ENCODE measurements around the gene HOXA7.
A peak's percentile ranks its signal among the peaks of the same experiment; 100 is the strongest.

The HOXA7 gene

DNA sequence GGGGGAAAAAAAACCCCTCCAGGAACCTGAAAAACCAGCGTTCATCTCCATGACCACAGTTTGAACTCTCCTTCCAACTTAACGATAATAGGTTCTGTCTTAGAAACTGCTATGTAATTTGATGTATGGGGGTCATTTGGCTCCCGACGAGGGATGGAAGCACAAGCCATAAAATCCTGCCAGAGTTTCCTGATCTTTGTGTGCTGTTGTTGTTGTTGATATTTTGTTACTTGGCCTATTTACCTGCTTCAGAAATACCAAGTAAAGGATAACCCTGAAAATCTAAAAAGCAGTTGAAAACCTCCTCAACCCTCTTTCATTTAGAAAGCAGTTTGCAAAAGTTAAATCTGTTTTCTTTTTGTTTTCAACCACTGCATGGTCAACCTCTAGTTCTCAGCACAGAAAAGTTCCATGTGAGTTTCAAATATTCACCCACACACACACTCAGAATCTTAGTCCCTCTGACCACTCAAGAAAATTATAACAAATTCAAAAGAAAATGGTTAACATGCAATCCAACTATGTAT is 44.7 kb downstream of the HOXA7 start:
- peak overlapping the region; percentile 92 for H3K27ac ChIP-seq (ENCODE audit: low read depth, low read length)
- no peaks in the 10 kb centered on the region for H3K36me3 ChIP-seq (ENCODE audit: control insufficient read depth, insufficient read depth, low read length)
- no peaks in the 10 kb centered on the region for H3K27me3 ChIP-seq (ENCODE audit: control insufficient read depth, insufficient read depth, low read length)
- peaks cover 39% of the 10 kb centered on the region for H3K4me1 ChIP-seq (ENCODE audit: control insufficient read depth, insufficient read depth, low read length)
- H3K9ac ChIP-seq (ENCODE audit: low read length), result no peak overlapping the region
- no peak overlapping the region for H3K4me3 ChIP-seq (ENCODE audit: low read length)

DNA sequence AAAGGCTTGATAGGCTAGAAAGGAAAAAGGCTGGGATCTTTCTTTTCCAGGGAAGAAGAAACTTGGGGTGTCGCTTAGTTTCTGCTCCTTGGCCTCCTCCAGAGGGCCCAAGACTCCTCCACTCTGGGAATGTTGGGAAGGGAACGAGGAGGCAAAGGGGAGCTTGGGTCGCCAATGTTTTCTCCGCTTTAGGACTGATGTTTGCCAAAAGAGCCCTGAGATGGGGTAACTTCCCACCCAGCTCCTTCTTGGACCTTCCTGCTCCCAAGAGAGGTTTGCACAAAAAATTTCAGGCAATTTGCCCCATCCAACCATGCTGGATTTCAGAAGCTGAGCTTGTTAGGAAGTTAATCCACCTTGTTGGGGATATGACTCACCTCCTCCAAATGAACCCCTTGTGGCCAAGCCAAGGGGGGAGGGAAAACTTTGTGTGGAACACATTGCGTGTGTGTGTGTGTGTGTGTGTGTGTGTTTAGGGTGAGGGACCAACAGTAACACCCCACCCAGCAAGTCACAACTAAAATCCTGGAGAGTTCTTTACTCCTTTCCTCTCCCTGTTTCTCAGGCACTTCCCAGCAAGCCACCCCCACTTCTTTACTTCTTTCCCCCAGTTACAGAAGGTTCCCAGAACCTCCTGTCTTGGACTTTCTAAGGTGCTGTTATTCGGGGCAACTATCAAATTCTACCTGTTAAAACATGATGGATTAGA is 45.3 kb downstream of the HOXA7 start:
- no peaks in the 10 kb centered on the region for H3K27me3 ChIP-seq (ENCODE audit: control insufficient read depth, insufficient read depth, low read length)
- peak overlapping the region; percentile 82 for H3K27ac ChIP-seq (ENCODE audit: low read depth, low read length)
- H3K36me3 ChIP-seq (ENCODE audit: control insufficient read depth, insufficient read depth, low read length), result no peaks in the 10 kb centered on the region
- H3K4me1 ChIP-seq (ENCODE audit: control insufficient read depth, insufficient read depth, low read length), result peaks cover 36% of the 10 kb centered on the region
- peak overlapping the region; percentile 32 for H3K4me3 ChIP-seq (ENCODE audit: low read length)
- H3K9ac ChIP-seq (ENCODE audit: low read length), result no peak overlapping the region

DNA sequence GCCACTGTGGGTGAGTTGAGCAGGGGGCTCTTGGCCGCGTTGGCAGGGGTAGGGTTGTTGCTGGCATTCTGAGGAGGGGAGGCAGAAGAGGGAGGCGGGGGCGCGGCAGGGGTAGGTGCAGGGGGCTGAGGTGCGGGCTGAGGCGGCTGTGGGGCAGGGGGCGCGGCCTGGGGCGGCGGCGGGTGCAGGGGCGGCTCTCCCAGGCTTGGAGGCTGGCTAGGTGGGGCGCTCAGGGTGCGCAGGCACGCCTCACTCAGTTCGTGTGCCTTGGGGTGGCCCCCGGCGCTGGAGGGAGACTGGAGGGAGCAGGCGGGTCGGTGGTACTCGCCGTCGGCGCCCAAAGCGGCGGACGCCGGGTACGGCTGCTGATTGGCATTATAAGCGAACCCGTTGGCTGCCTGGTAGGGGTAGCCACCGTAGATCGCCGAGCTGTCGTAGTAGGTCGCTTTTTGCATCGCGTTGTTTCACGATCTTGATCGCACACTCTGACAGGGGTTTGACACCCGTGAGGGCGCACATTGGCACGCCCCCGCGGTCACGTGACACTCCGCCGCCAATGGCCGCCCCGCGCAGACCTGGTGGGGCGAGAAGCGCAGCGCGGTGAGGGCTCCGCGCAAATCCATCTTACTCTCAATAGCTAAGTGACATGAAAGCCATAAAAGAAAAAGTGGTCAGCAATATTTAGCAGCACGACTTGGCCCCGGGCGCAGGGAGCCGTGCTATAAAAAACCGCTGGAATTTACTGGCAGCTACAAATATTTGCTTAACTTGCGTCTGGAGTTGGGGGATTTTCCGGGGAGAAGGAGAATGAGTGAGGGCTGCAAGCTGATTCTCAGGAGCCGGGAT is 46.1 kb downstream of the HOXA7 start:
- Histone ChIP-seq H3K9ac (ENCODE audit: low read length) (no peak overlapping the region), H3K4me3 (ENCODE audit: low read length) (peak overlapping the region; percentile 49), H3K27me3 (ENCODE audit: control insufficient read depth, insufficient read depth, low read length) (no peaks in the 10 kb centered on the region), H3K4me1 (ENCODE audit: control insufficient read depth, insufficient read depth, low read length) (peaks cover 36% of the 10 kb centered on the region), H3K27ac (ENCODE audit: low read depth, low read length) (peak overlapping the region; percentile 82), H3K36me3 (ENCODE audit: control insufficient read depth, insufficient read depth, low read length) (no peaks in the 10 kb centered on the region)

DNA sequence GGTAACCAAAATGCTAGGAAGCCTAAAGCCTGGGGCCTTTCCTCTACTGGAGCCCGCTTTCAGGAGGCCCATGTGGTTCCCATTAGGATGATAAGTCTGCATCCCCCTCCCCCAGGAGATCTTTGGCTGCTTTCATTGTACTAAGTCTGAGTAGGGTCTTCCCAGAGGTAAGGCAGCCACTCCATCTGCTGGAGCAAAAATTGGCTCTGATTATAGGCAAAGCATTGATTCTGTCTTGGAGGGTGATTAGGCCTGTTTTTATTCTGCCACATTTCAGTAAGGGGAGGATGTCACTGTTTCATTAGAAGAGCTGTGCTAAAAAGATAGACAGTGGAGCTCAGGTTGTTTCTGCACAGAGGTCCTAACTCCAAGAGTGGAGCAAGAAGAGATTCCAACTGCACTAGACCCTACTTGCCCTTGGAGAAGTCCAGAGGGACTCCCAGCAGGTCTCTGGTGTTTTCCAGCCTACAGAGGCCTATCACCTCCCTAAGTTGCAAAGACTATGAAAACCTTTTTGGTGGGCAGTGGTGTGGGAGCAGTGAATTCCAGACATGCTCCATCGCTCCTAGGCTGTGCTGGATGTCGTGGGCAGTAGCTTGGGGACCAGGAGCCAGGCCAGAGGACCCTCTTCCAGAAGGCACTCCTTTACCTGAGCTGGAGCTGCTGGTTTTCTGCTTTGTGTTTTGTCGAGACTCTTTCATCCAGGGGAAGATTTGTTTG is 46.8 kb downstream of the HOXA7 start:
- peak overlapping the region; percentile 90 for H3K27ac ChIP-seq (ENCODE audit: low read depth, low read length)
- H3K4me1 ChIP-seq (ENCODE audit: control insufficient read depth, insufficient read depth, low read length), result peaks cover 36% of the 10 kb centered on the region
- no peak overlapping the region for H3K9ac ChIP-seq (ENCODE audit: low read length)
- H3K36me3 ChIP-seq (ENCODE audit: control insufficient read depth, insufficient read depth, low read length), result no peaks in the 10 kb centered on the region
- no peaks in the 10 kb centered on the region for H3K27me3 ChIP-seq (ENCODE audit: control insufficient read depth, insufficient read depth, low read length)
- no peak overlapping the region for H3K4me3 ChIP-seq (ENCODE audit: low read length)

DNA sequence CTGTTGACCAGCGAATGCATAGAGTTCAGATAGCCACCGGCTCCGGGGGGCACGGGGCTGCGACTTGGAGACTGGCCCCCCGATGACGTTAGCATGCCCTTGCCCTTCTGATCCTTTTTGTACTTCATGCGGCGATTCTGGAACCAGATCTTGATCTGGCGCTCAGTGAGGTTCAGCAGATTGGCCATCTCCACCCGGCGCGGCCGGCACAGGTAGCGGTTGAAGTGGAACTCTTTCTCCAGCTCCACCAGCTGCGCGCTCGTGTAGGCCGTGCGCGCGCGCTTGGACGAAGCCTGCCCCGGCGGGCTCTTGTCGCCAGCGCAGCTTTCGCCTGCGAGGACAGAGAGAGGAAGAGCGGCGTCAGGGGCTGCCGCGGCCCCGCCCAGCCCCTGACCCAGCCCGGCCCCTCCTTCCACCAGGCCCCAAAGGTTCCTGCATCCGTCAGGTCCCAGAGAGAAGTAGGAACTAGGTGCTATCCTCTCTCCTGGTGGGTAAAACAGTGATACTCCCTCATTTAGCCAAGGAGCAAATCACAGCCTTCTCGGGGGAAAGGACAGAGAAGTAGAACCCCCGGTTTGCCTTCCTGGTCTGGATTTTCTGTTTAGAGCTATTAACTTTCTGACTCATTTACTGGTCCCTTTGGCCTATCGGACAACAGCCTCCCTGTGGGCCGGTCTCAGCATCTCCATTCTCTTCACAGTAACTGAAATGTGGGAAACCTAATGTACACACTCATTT is 47.9 kb downstream of the HOXA7 start:
- no peak overlapping the region for H3K9ac ChIP-seq (ENCODE audit: low read length)
- H3K27me3 ChIP-seq (ENCODE audit: control insufficient read depth, insufficient read depth, low read length), result no peaks in the 10 kb centered on the region
- peaks cover 31% of the 10 kb centered on the region for H3K4me1 ChIP-seq (ENCODE audit: control insufficient read depth, insufficient read depth, low read length)
- no peaks in the 10 kb centered on the region for H3K36me3 ChIP-seq (ENCODE audit: control insufficient read depth, insufficient read depth, low read length)
- peak overlapping the region; percentile 90 for H3K27ac ChIP-seq (ENCODE audit: low read depth, low read length)
- H3K4me3 ChIP-seq (ENCODE audit: low read length), result peak overlapping the region; percentile 47

DNA sequence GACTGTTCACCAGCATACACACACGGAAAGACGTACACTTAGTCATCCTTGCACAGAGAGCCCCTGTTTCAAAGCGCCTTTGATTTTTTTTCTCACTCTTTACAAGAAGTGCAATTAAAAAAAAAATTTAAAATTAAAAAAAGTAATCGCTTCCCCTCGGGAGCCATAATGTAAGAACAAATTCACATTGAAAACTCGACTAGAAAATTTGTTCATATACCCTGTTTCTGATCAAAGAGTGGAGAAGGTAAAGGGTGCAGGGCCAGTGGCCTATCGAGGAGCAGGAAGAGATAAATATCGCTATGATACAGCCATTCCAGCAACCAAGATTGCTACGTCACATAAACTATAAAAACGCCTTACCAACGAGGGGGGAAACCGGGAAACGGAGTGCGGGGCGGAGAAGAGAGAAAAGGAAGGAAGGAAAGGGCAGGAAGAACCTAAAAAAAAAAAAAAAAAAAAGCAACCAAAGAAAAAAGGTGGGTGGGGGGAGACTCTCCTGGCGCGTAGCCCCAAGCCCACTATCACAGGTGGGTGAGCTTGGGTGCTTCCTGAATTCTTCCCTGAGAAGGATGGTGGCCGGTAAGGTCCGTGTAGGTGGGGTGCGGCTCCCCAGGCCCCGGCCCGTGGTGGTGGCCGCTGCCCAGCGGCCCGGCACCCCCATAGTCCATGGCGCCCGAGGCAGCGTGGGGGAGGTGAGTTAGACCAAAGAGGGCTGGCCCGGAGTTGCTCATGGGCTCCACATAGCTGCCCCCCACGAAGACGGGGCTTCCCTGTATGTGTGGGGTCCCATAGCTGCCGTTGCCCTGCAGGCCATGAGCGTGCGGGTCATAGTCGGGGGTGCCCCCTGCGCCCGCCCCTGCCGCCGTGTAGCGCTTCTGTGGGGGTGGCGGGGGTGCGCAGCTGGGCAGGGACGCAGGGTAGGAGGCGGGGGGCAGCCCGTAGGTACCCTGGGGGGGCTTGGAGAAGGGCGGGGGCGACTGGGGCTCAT is 48.8 kb downstream of the HOXA7 start:
- H3K4me1 ChIP-seq (ENCODE audit: control insufficient read depth, insufficient read depth, low read length), result peaks cover 25% of the 10 kb centered on the region
- peak overlapping the region; percentile 90 for H3K27ac ChIP-seq (ENCODE audit: low read depth, low read length)
- H3K36me3 ChIP-seq (ENCODE audit: control insufficient read depth, insufficient read depth, low read length), result no peaks in the 10 kb centered on the region
- H3K27me3 ChIP-seq (ENCODE audit: control insufficient read depth, insufficient read depth, low read length), result no peaks in the 10 kb centered on the region
- H3K4me3 ChIP-seq (ENCODE audit: low read length), result peak overlapping the region; percentile 29
- no peak overlapping the region for H3K9ac ChIP-seq (ENCODE audit: low read length)

- H3K9ac ChIP-seq (ENCODE audit: low read length), result peak overlapping the region; percentile 13
- H3K27me3 ChIP-seq (ENCODE audit: control insufficient read depth, insufficient read depth, low read length), result no peaks in the 10 kb centered on the region
- peak overlapping the region; percentile 75 for H3K27ac ChIP-seq (ENCODE audit: low read depth, low read length)
- H3K4me1 ChIP-seq (ENCODE audit: control insufficient read depth, insufficient read depth, low read length), result peaks cover 23% of the 10 kb centered on the region
- peak overlapping the region; percentile 48 for H3K4me3 ChIP-seq (ENCODE audit: low read length)
- no peaks in the 10 kb centered on the region for H3K36me3 ChIP-seq (ENCODE audit: control insufficient read depth, insufficient read depth, low read length)
Observed at GRCh38 chr7:27106901-27107240, 49.6 kb downstream of the HOXA7 start.

DNA sequence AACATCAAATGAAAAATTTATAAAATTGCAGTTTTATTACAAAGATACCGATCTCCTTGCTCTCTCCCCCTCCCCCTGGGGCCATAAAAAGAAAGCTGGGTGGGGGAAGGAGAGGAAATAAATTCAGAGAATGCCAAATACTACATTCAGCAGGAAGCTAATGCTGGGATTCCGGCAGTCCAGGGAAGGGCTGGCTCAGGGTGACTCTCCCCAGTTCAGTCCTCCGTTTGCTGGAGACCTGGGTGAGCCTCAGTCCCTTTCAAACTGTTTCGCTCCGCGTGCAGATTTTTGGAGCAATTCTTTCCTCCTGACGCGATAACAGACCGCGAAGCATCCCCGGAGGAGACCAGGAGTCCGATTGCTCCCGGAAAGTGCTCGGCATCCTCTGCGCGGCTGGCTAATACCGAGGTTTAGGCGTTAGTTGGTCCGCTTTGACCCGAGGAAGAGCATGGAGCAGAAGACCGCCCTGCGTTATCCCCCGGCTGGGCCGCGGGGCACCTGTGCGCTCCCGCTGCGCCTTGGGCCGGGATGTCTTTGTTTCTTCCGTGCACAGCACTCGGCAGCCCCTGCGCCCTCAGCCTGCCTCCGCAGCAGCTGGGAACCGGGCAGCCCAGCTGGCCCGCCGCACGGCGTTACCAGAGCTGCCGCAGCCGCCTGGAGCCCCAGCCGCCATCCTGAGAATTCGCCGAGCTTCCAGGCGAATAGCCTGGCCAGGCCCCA is 50.1 kb downstream of the HOXA7 start:
- Histone ChIP-seq H3K9ac (ENCODE audit: low read length) (peak overlapping the region; percentile 13), H3K27ac (ENCODE audit: low read depth, low read length) (peak overlapping the region; percentile 75), H3K27me3 (ENCODE audit: control insufficient read depth, insufficient read depth, low read length) (no peaks in the 10 kb centered on the region), H3K4me1 (ENCODE audit: control insufficient read depth, insufficient read depth, low read length) (peaks cover 18% of the 10 kb centered on the region), H3K36me3 (ENCODE audit: control insufficient read depth, insufficient read depth, low read length) (no peaks in the 10 kb centered on the region), H3K4me3 (ENCODE audit: low read length) (peak overlapping the region; percentile 48)

GRCh38 chr7:27105301-27106031 is 51.0 kb downstream of the HOXA7 start:
- no peak overlapping the region for H3K9ac ChIP-seq (ENCODE audit: low read length)
- peak overlapping the region; percentile 75 for H3K27ac ChIP-seq (ENCODE audit: low read depth, low read length)
- peaks cover 13% of the 10 kb centered on the region for H3K4me1 ChIP-seq (ENCODE audit: control insufficient read depth, insufficient read depth, low read length)
- peaks cover 4% of the 10 kb centered on the region for H3K36me3 ChIP-seq (ENCODE audit: control insufficient read depth, insufficient read depth, low read length)
- peak overlapping the region; percentile 28 for H3K4me3 ChIP-seq (ENCODE audit: low read length)
- H3K27me3 ChIP-seq (ENCODE audit: control insufficient read depth, insufficient read depth, low read length), result no peaks in the 10 kb centered on the region

GRCh38 chr7:27104341-27105058 is 52.0 kb downstream of the HOXA7 start:
- Histone ChIP-seq H3K4me1 (ENCODE audit: control insufficient read depth, insufficient read depth, low read length) (peaks cover 10% of the 10 kb centered on the region), H3K27me3 (ENCODE audit: control insufficient read depth, insufficient read depth, low read length) (no peaks in the 10 kb centered on the region), H3K27ac (ENCODE audit: low read depth, low read length) (peak overlapping the region; percentile 58), H3K36me3 (ENCODE audit: control insufficient read depth, insufficient read depth, low read length) (peaks cover 4% of the 10 kb centered on the region), H3K9ac (ENCODE audit: low read length) (no peak overlapping the region), H3K4me3 (ENCODE audit: low read length) (no peak overlapping the region)
